ENCODE data around the gene RNU1-1. TPM values are rescaled to one million over a fixed set of nuclear protein-coding genes. Genes with fewer than 3 reads are reported as not detected.

RNU1-1 gene
- total and polyA plus RNA-seq, 10 of the 15 experiments (the other 5 are each of a cell fraction or from before 2014, with no cell fraction given): under 0.01 to 20,946 (median 4.7) TPM; not detected in 2

GRCh38 chr1:16498573-16499413 lies 15.3 kb downstream of the RNU1-1 start (continued):
- TF ChIP-seq BCLAF1 (IDR thresholded peaks at IDR 0.05) (0 out of 2 replicates have a peak, but pooled peaks have one; percentile 24), ZNF687 (IDR thresholded peaks at IDR 0.05) (peak; percentile 61), EGR1 (IDR thresholded peaks at IDR 0.05; ENCODE audit: borderline replicate concordance in 1 of 2, low read depth in 2 of 2, low read length in 2 of 2) (peak in 1 of 2 experiments; percentile 66; a peak in 1 of 3 replicates), NKRF (conservative IDR thresholded peaks at IDR 0.05) (peak; percentile 76), SMARCA5 (IDR thresholded peaks at IDR 0.05) (0 out of 2 replicates have a peak, but pooled peaks have one; percentile 68), SP1 (IDR thresholded peaks at IDR 0.05; ENCODE audit: low read depth, low read length) (no peak), CHD1 (IDR thresholded peaks at IDR 0.05; ENCODE audit: low read depth, low read length) (no peak), IKZF1 (conservative IDR thresholded peaks at IDR 0.05) (peak; percentile 88), BHLHE40 (IDR thresholded peaks at IDR 0.05; ENCODE audit: borderline replicate concordance in 1 of 2, low read depth in 2 of 2, low read length in 1 of 2) (peak; percentile 19 to 76; a peak in 3 of 4 replicates), NRF1 (conservative IDR thresholded peaks at IDR 0.05; ENCODE audit: low read depth, low read length) (0 out of 2 replicates have a peak, but pooled peaks have one; percentile 37), ZNF24 (IDR thresholded peaks at IDR 0.05) (no peak), E2F4 (IDR thresholded peaks at IDR 0.05; ENCODE audit: low read depth, low read length) (no peak), EP300 (IDR thresholded peaks at IDR 0.05; ENCODE audit: borderline replicate concordance in 1 of 2, control insufficient read depth in 1 of 2, low read depth in 2 of 2, low read length in 2 of 2) (no peak), SREBF2 (IDR thresholded peaks at IDR 0.05; ENCODE audit: low read length) (no peak), ZNF217 (IDR thresholded peaks at IDR 0.05) (peak; percentile 54; the same call in 1 of the 2 replicates), ZNF207 (IDR thresholded peaks at IDR 0.05; ENCODE audit: borderline replicate concordance) (0 out of 2 replicates have a peak, but pooled peaks have one; percentile 32), BACH1 (IDR thresholded peaks at IDR 0.05; ENCODE audit: borderline replicate concordance) (peak; percentile 46; the same call in 1 of the 2 replicates)

All from GM12878 (cell line).